Fibroblast of pulmonary artery (primary cell): ENCODE measurements around the gene GRHL3.

Experiments used
- DNase-seq: peaks from one replicate; pipeline ENCODE4 v3.0.0-alpha.2; 2010; ENCODE audit warnings: low read depth
- H3K4me3 ChIP-seq: replicated peaks from 2 replicates; pipeline ENCODE4 v1.5.1; 2011; ENCODE audit warnings: low read depth, mild to moderate bottlenecking, control low read depth, low read length, moderate library complexity
- CTCF ChIP-seq: IDR thresholded peaks from 2 replicates; pipeline ENCODE4 v1.5.1; 2011; ENCODE audit warnings: mild to moderate bottlenecking, control low read depth, low read length, inconsistent platforms; ENCODE audit errors: missing control alignments

The GRHL3 gene

GRCh38 chr1:24364605-24364974, 45.4 kb downstream of the GRHL3 start:
- no peak for DNase-seq
- H3K4me3 ChIP-seq: no peak overlapping the region
- TF ChIP-seq CTCF: no peak

DNA sequence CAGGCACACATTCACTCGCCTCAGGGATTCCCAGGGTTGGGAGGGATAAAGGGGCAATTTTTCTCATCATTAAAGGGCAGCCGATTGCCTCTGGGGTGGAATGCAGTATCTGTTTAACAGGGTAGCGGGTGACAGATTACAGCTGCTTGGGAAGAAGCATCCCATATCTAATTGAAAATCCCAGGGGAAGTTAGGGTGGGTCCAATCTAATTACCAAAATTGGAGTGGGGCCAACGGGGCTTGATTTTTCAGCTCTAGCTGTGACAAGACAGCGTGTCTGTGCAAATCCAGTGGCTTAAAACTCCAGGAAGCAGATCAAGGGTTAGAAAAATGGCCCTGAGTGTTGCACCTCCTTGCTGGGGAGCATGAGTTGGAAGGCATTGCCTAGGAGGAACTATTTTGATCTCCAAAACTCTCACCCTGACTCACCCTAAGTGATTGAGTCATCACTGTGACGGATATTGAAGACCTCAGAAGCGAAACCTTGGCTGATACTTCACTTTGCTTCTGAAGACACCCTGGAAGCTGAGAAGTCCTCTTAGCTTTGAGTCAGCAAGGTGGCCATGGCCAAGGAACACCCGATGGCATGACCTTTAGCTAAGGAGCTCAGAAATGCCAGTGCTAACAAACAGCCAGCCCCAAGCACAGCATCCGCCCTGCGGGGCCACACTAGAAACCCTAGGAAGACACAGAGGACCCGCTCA, 46.0 kb downstream of the GRHL3 start:
- no peak for TF ChIP-seq CTCF
- peak; percentile 80 for DNase-seq

GRCh38 chr1:24366707-24367106, 47.5 kb downstream of the GRHL3 start:
- H3K4me3 ChIP-seq: no peak overlapping the region
- TF ChIP-seq CTCF: no peak
- no peak for DNase-seq

More for the DNA sequence above, 46.0 kb downstream of the GRHL3 start:
- no peak overlapping the region for H3K4me3 ChIP-seq

DNA sequence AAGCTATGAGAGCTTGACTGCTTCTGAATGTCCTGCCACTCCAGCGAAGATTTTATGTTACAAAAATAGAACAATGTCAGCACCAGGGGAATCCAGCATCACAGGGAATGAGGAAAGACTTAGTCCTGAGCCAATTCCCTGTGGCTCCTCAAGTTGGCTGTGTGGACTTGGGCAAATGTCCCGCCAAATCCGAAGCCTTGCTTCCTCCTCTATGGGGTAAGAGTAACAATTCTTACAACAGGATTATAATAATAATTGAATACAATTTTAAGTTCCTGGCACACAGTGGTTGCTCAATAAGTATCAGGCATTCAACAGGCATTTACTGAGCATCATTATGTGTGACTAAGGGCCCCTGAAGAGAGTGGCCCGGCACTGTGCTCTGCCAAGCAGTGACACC, 50.0 kb downstream of the GRHL3 start:
- DNase-seq: peak; percentile 41
- no peak overlapping the region for H3K4me3 ChIP-seq
- TF ChIP-seq CTCF: no peak

GRCh38 chr1:24369801-24370200, 50.6 kb downstream of the GRHL3 start:
- no peak overlapping the region for H3K4me3 ChIP-seq
- no peak for DNase-seq
- no peak for TF ChIP-seq CTCF

GRCh38 chr1:24373044-24373443, 53.9 kb downstream of the GRHL3 start:
- no peak overlapping the region for H3K4me3 ChIP-seq
- TF ChIP-seq CTCF: no peak
- no peak for DNase-seq

GRCh38 chr1:24373710-24374109, 54.6 kb downstream of the GRHL3 start:
- TF ChIP-seq CTCF: no peak
- no peak overlapping the region for H3K4me3 ChIP-seq
- no peak for DNase-seq
